ENCODE measurements around the gene ILRUN. TPM values are rescaled to one million over a fixed set of nuclear protein-coding genes. Genes with fewer than 3 reads are reported as not detected.

Gene ILRUN
- total and polyA plus RNA-seq, 2 experiments from 2014 or later, result 17.6 to 80.1 TPM

GRCh38 chr6:34717466-34717865, 20.9 kb upstream of the ILRUN start (continued):
- no peak for TF ChIP-seq ZNF462 (CRISPR knock-in tag; IDR thresholded peaks at IDR 0.05)
- no peak for TF ChIP-seq STAT1 (IDR thresholded peaks at IDR 0.05; ENCODE audit: unreplicated experiment)
- TF ChIP-seq EZH2phosphoT487 (IDR thresholded peaks at IDR 0.05; ENCODE audit: unreplicated experiment), result no peak

GRCh38 chr6:34714663-34715062, 18.1 kb upstream of the ILRUN start:
- H3K9me3 Mint-ChIP-seq, result no peaks in the 10 kb centered on the region
- DNase-seq (ENCODE audit: low spot score) (no peak), ATAC-seq (no peak)
- no peaks in the 10 kb centered on the region for H4K20me1 ChIP-seq (replicated peaks; ENCODE audit: insufficient read depth)
- H3K27me3 ChIP-seq (ENCODE audit: insufficient read depth), result no peaks in the 10 kb centered on the region
- peaks cover 4% of the 10 kb centered on the region for H3K27me3 Mint-ChIP-seq (ENCODE audit: insufficient read depth, low read depth, poor library complexity)
- H3K27ac Mint-ChIP-seq, result no peak overlapping the region
- H3K4me3 ChIP-seq, result no peak overlapping the region
- no peak overlapping the region for H3K4me3 Mint-ChIP-seq
- no peak overlapping the region for H3K27ac ChIP-seq (ENCODE audit: low read depth)
- H3K79me2 ChIP-seq (replicated peaks; ENCODE audit: insufficient read depth), result no peaks in the 10 kb centered on the region
- H3F3A ChIP-seq (replicated peaks; ENCODE audit: low read depth), result 0 out of 2 replicates have a peak, but pooled peaks cover 3% of the 10 kb centered on the region
- H3K36me3 ChIP-seq (ENCODE audit: insufficient read depth), result no peaks in the 10 kb centered on the region
- H3K4me1 Mint-ChIP-seq, result peaks cover 8% of the 10 kb centered on the region
- peaks cover 7% of the 10 kb centered on the region for H3K4me1 ChIP-seq (ENCODE audit: insufficient read depth)
- H3K9me2 ChIP-seq (ENCODE audit: insufficient read depth), result no peaks in the 10 kb centered on the region
- H2AFZ ChIP-seq, result no peak overlapping the region
- no peaks in the 10 kb centered on the region for H3K36me3 Mint-ChIP-seq (ENCODE audit: low read depth)
- H3K4me2 ChIP-seq, result no peak overlapping the region
- no peak for TF ChIP-seq STAT1 (IDR thresholded peaks at IDR 0.05; ENCODE audit: unreplicated experiment)
- no peak for TF ChIP-seq POLR2AphosphoS5 (IDR thresholded peaks at IDR 0.05; ENCODE audit: low read depth)
- no peak for TF ChIP-seq REST (IDR thresholded peaks at IDR 0.05; ENCODE audit: unreplicated experiment)
- TF ChIP-seq NANOG (IDR thresholded peaks at IDR 0.05; ENCODE audit: borderline replicate concordance), result no peak
- TF ChIP-seq ZNF462 (CRISPR knock-in tag; IDR thresholded peaks at IDR 0.05), result no peak

All from GM23338 (cell line).